GM12878 (cell line): ENCODE data around the gene FGGY. TPM values are rescaled to one million over a fixed set of nuclear protein-coding genes. Genes with fewer than 3 reads are reported as not detected.

Source experiments
- ATAC-seq: fragments of 200-7000 bp; cut with Tn5 transposase; 3 replicates; pipeline ENCODE4 v1.9.1; 2020; ENCODE audit warnings: mild to moderate bottlenecking, moderate library complexity
- BruUV-seq: library from RNA; stranded (reverse); fragments of 400-500 nt; replicated peaks from 2 replicates; lab custom pipeline; 2021; lab: Mats Ljungman, UMichigan
- CTCF ChIA-PET: fragments of 300-600 bp; sonication (Branson Sonifier 250); formaldehyde crosslinking; extraction: SDS; loops from one replicate; lab custom pipeline; 2021; ENCODE audit warnings: inconsistent platforms; lab: Yijun Ruan, JAX
- POLR2A ChIA-PET: fragments of 350-600 bp; formaldehyde crosslinking; extraction: SDS; loops from one replicate; lab custom pipeline; 2021; ENCODE audit warnings: inconsistent platforms; lab: Charles Lee
- RAD21 ChIA-PET: fragments of 300-600 bp; sonication (Branson Sonifier 250); formaldehyde crosslinking; loops from one replicate; lab custom pipeline; 2023; ENCODE audit warnings: antibody characterized with exemption; ENCODE audit not compliant: unreplicated experiment; lab: Charles Lee
- SMC1A ChIA-PET: fragments of 300-600 bp; sonication (Branson Sonifier 250); formaldehyde crosslinking; loops from one replicate; lab custom pipeline; 2023; ENCODE audit not compliant: unreplicated experiment, uncharacterized antibody; lab: Charles Lee
- DNase-seq: peaks from one replicate; pipeline ENCODE4 v3.0.0-alpha.2; 2011; ENCODE audit warnings: low read depth, low spot score
- FAIRE-seq: peaks from 3 replicates; lab custom pipeline; 2011; peaks lifted over from hg19 to GRCh38; lab: Jason Lieb, UNC
- H2AFZ ChIP-seq: 2 replicates; pipeline ENCODE4 v1.6.0; 2011; ENCODE audit warnings: low read depth, low read length, control low read depth; ENCODE audit not compliant: control insufficient read depth
- H3K27ac ChIP-seq: 2 replicates; pipeline ENCODE4 v1.5.1; 2011; ENCODE audit warnings: control low read depth; ENCODE audit not compliant: control insufficient read depth, insufficient read depth
- H3K27me3 ChIP-seq, 2 experiments: replicated peaks in 1 of 2; 2 replicates each; pipeline versions ENCODE4 v1.6.0 to v1.6.1; 2011; ENCODE audit warnings: low read length in 1 of 2; ENCODE audit not compliant: control insufficient read depth in 2 of 2, insufficient read depth in 2 of 2
- H3K36me3 ChIP-seq, 2 experiments: 2 replicates each; pipeline ENCODE4 v1.5.1; 2011; ENCODE audit warnings: low read length in 1 of 2; ENCODE audit not compliant: control insufficient read depth in 2 of 2, insufficient read depth in 2 of 2
- H3K4me1 ChIP-seq: 2 replicates; pipeline ENCODE4 v1.6.1; 2011; ENCODE audit warnings: mild to moderate bottlenecking, low read length, moderate library complexity, mixed read lengths; ENCODE audit not compliant: control insufficient read depth, insufficient read depth
- H3K4me2 ChIP-seq: 2 replicates; pipeline ENCODE4 v1.6.0; 2011; ENCODE audit warnings: control low read depth; ENCODE audit not compliant: control insufficient read depth, insufficient read depth
- H3K4me3 ChIP-seq: fragments of 200-600 bp; sonication (generic); 2 replicates; pipeline ENCODE4 v1.5.1; 2016
- H3K79me2 ChIP-seq: 2 replicates; pipeline ENCODE4 v1.6.0; 2011; ENCODE audit warnings: low read length; ENCODE audit not compliant: control insufficient read depth, insufficient read depth
- H3K9ac ChIP-seq: 2 replicates; pipeline ENCODE4 v1.8.0; 2011; ENCODE audit warnings: low read length, control low read depth, mixed read lengths; ENCODE audit not compliant: control insufficient read depth, insufficient read depth
- H3K9me3 ChIP-seq: replicated peaks from 3 replicates; pipeline ENCODE4 v1.5.1; 2011; ENCODE audit warnings: mild to moderate bottlenecking, low read length; ENCODE audit not compliant: control insufficient read depth, insufficient read depth
- H4K20me1 ChIP-seq: 2 replicates; pipeline ENCODE4 v1.6.0; 2011; ENCODE audit not compliant: control insufficient read depth, insufficient read depth
- BRCA1 ChIP-seq: IDR thresholded peaks from 2 replicates; pipeline ENCODE4 v1.6.1; 2011; ENCODE audit warnings: low read depth, low read length, improper control_type of control experiment
- CHD2 ChIP-seq: IDR thresholded peaks from 2 replicates; pipeline ENCODE4 v1.6.1; 2011; ENCODE audit warnings: low read depth, low read length, improper control_type of control experiment, borderline replicate concordance
- CREB1 ChIP-seq: IDR thresholded peaks from 2 replicates; pipeline ENCODE4 v1.6.1; 2012; ENCODE audit warnings: low read depth, mild to moderate bottlenecking, inconsistent platforms
- NRF1 ChIP-seq: conservative IDR thresholded peaks from 2 replicates; pipeline ENCODE4 v1.6.1; 2011; ENCODE audit warnings: mild to moderate bottlenecking, low read depth, low read length, improper control_type of control experiment
- POLR2AphosphoS5 ChIP-seq: IDR thresholded peaks from 2 replicates; pipeline ENCODE4 v1.6.1; 2011; ENCODE audit warnings: mild to moderate bottlenecking, low read length, inconsistent platforms
- SREBF2 ChIP-seq: IDR thresholded peaks from 2 replicates; pipeline ENCODE4 v1.6.1; 2012; ENCODE audit warnings: mild to moderate bottlenecking, low read length
- SUPT20H ChIP-seq: IDR thresholded peaks from 2 replicates; pipeline ENCODE4 v1.6.1; 2011; ENCODE audit warnings: low read depth, mild to moderate bottlenecking, low read length, moderate library complexity, borderline replicate concordance; ENCODE audit not compliant: control insufficient read depth
- WGBS: methylation state at CpG from one replicate; pipeline ENCODE4 v1.1.6; 2016; ENCODE audit warnings: low lambda C conversion rate; ENCODE audit not compliant: insufficient replicate concordance, insufficient coverage; ENCODE audit errors: missing lambda C conversion rate; 5-methylcytosine and 5-hydroxymethylcytosine counted together
- in situ Hi-C: fragments of 300-500 bp; cut with MboI; formaldehyde crosslinking; loops from 9 replicates; pipeline ENCODE4 v1.14.3; 2018; ENCODE audit warnings: mixed read lengths
- intact Hi-C: fragments of 100-400 bp; cut with micrococcal nuclease; formaldehyde crosslinking; loops from one replicate; pipeline ENCODE4 v1.14.2; 2022; ENCODE audit not compliant: unreplicated experiment
- polyA plus RNA-seq, 11 experiments: library from polyadenylated mRNA; depleted of rRNA in 4 of 11; unstranded in 6 of 11; stranded (reverse) in 5 of 11; fragments of >200 nt; fragmentation: Nextera tagmentation in 4 of 11; fragmentation: Illumina TruSeq in 1 of 11; extraction: Ambion mirVana in 4 of 11; extraction: Trizol in 1 of 11; gene quantifications; 1 replicate in 1 of 11; 2 replicates in 10 of 11; pipeline versions ENCODE4 v1.2.1 to v1.2.3, GENCODE V29; 2011 to 2016; ENCODE audit warnings: inconsistent platforms in 2 of 11, missing spikeins in 2 of 11, low read depth in 1 of 11
- total RNA-seq, 4 experiments: library from RNA; depleted of rRNA in 3 of 4; stranded (reverse); fragments of >200 nt in 3 of 4; fragmentation: Illumina TruSeq in 1 of 4; extraction: Trizol in 1 of 4; gene quantifications; 2 replicates each; pipeline versions ENCODE4 v1.2.1 to v1.2.3, GENCODE V29; 2013 to 2021
- TF ChIP-seq, protein P1 (sequence below): IDR thresholded peaks from 2 replicates; pipeline ENCODE4 v1.6.1; 2012; ENCODE audit warnings: low read depth, low read length, improper control_type of control experiment

The FGGY gene
- total and polyA plus RNA-seq, 10 of the 15 experiments (the other 5 are each of a cell fraction or from before 2014, with no cell fraction given): 6.2 to 11.9 (median 7.5) TPM

GRCh38 chr1:59406437-59407164 lies 109.7 kb downstream of the FGGY start (continued):
- TF ChIP-seq CHD2: no peak
- TF ChIP-seq SREBF2: no peak
- no peak for TF ChIP-seq CREB1
- TF ChIP-seq, all 136 proteins: peak for 0

- H3K4me3 ChIP-seq: no peak overlapping the region
- no peak overlapping the region for H3K9ac ChIP-seq
- H3K4me2 ChIP-seq: no peak overlapping the region
- no TSS peak for BruUV-seq
- POLR2A ChIA-PET: no interaction called here
- SMC1A ChIA-PET: interaction anchor here (0.7 to 1.2 kb wide), 3 partner anchors 8 to 129 kb away, joined by 3 read pairs; no protein-coding TSS in a partner anchor
- peaks cover 21% of the 10 kb centered on the region for H3K4me1 ChIP-seq
- CTCF ChIA-PET: no interaction called here
- H3K79me2 ChIP-seq: no peaks in the 10 kb centered on the region
- ATAC-seq: no peak
- WGBS: 97% methylated on average over 4 of the region's 4 CpGs
- no peaks in the 10 kb centered on the region for H4K20me1 ChIP-seq
- TF ChIP-seq BRCA1: no peak
- TF ChIP-seq POLR2AphosphoS5: no peak
- TF ChIP-seq NRF1: no peak
- no peak for TF ChIP-seq SUPT20H
- TF ChIP-seq, protein P1, sequence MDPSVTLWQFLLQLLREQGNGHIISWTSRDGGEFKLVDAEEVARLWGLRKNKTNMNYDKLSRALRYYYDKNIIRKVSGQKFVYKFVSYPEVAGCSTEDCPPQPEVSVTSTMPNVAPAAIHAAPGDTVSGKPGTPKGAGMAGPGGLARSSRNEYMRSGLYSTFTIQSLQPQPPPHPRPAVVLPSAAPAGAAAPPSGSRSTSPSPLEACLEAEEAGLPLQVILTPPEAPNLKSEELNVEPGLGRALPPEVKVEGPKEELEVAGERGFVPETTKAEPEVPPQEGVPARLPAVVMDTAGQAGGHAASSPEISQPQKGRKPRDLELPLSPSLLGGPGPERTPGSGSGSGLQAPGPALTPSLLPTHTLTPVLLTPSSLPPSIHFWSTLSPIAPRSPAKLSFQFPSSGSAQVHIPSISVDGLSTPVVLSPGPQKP: no peak
- FAIRE-seq: no peak
- no peaks in the 10 kb centered on the region for H3K27me3 ChIP-seq
- H2AFZ ChIP-seq: peak overlapping the region; percentile 45
- H3K27ac ChIP-seq: peak overlapping the region; percentile 60; the same call in 1 of the 2 replicates
- no peak for DNase-seq
- H3K36me3 ChIP-seq: no peaks in the 10 kb centered on the region
- intact Hi-C loops (no loop called here), in situ Hi-C loops (no loop called here)
- RAD21 ChIA-PET: interaction anchor here (0.5 kb wide), 1 partner anchor 9 kb away, joined by 3 read pairs; no protein-coding TSS in a partner anchor
- no peaks in the 10 kb centered on the region for H3K9me3 ChIP-seq
These were observed 111.8 kb downstream of the FGGY start for GRCh38 chr1:59408608-59409240.
